Stomach (tissue), 9 donors: ENCODE measurements around the gene HMG20A. TPM values are rescaled to one million over a fixed set of nuclear protein-coding genes. Genes with fewer than 3 reads are reported as not detected.

Experiments used
- DNase-seq, 2 donors: peaks; one replicate each; pipeline versions ENCODE4 v3.0.0 to v3.0.0-alpha.2; 2013 to 2019
- H3K27ac ChIP-seq, 5 donors: fragments of 200-600 bp in 4 of 5; sonication (generic) in 4 of 5; one replicate each; pipeline ENCODE4 v1.5.1; 2013 to 2019; ENCODE audit warnings: mild to moderate bottlenecking in 1 of 5, moderate library complexity in 1 of 5
- H3K27me3 ChIP-seq, 3 donors: fragments of 200-600 bp; sonication (generic); one replicate each; pipeline ENCODE4 v1.5.1; 2017 to 2019; ENCODE audit warnings: mixed run types in 1 of 3
- H3K36me3 ChIP-seq, 4 donors: fragments of 200-600 bp; sonication (generic); 1 replicate in 3 of 4; 2 replicates in 1 of 4; pipeline ENCODE4 v1.5.1; 2016 to 2019
- H3K4me1 ChIP-seq, 4 donors: fragments of 200-600 bp; sonication (generic); one replicate each; pipeline ENCODE4 v1.5.1; 2016 to 2019
- H3K4me3 ChIP-seq, 4 donors: fragments of 200-600 bp; sonication (generic) in 3 of 4; one replicate each; pipeline ENCODE4 v1.5.1; 2016 to 2019; ENCODE audit warnings: mild to moderate bottlenecking in 1 of 4
- H3K9me3 ChIP-seq, 4 donors: fragments of 200-600 bp; sonication (generic); one replicate each; pipeline ENCODE4 v1.5.1; 2016 to 2019
- CTCF ChIP-seq, 7 experiments: fragments of 450-650 bp in 4 of 7; fragments of 200-600 bp in 3 of 7; sonication (generic) in 3 of 7; IDR thresholded peaks; one replicate each; pipeline ENCODE4 v1.5.1; 2016 to 2019; ENCODE audit warnings: antibody characterized with exemption in 7 of 7, control low read depth in 2 of 7, mild to moderate bottlenecking in 1 of 7
- EP300 ChIP-seq: sonication (generic); formaldehyde crosslinking; IDR thresholded peaks from one replicate; pipeline ENCODE4 v1.6.1; 2017; ENCODE audit warnings: antibody characterized with exemption
- POLR2A ChIP-seq, 4 donors: fragments of 450-650 bp; IDR thresholded peaks; one replicate each; pipeline ENCODE4 v1.6.1; 2016; ENCODE audit warnings: antibody characterized with exemption in 4 of 4, control low read depth in 2 of 4, mild to moderate bottlenecking in 1 of 4, moderate library complexity in 1 of 4
- POLR2AphosphoS5 ChIP-seq, 3 donors: sonication (generic); formaldehyde crosslinking; IDR thresholded peaks; one replicate each; pipeline ENCODE4 v1.6.1; 2016; ENCODE audit warnings: antibody characterized with exemption in 3 of 3
- WGBS, 5 donors: extraction: QIAGEN DNeasy Blood & Tissue Kit in 3 of 5; methylation state at CpG; one replicate each; pipeline versions ENCODE4 v1.1.5 to v1.1.7; 2013 to 2018; 5-methylcytosine and 5-hydroxymethylcytosine counted together
- intact Hi-C: fragments of 100-400 bp; cut with DNase I; formaldehyde crosslinking; loops from one replicate; pipeline ENCODE4 v1.15.1; 2023; ENCODE audit warnings: low total_unique reads
- polyA plus RNA-seq, 3 donors: library from polyadenylated mRNA; stranded (reverse); fragments of 200-250 nt; gene quantifications; one replicate each; pipeline ENCODE4 v1.2.3, GENCODE V29; 2013
- total RNA-seq, 5 donors: library from RNA; depleted of rRNA; stranded (reverse); fragments of >200 nt; gene quantifications; one replicate each; pipeline versions ENCODE4 v1.1.0 to v1.2.3, GENCODE V29; 2014 to 2016
- donor health status: healthy with polysubstance abuse.
- donor health status: Bipolar disorder and iron deficiency.
- donor health status: healthy.

The HMG20A gene
- total and polyA plus RNA-seq, 8 donors: 8.1 to 51.8 (median 22.6) TPM

DNA sequence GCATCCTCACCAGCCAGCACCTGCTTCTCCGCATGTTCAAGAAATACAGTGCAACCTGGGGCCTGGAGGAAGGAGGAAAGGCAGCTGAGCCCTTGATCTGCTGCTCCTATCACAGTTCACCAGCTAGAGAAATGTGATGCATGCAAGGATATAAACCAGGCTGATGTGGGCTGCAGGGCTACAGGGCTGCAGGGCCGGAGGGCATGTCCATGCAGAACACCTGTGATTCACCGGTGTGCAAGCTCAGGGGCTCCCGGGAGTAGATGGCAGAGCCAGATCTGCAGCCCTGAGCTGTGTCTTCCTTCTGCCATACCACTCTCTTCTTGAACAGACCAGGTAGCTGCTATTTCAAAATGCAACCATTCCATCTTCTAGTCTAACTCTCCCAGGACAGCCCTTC, 84.9 kb downstream of the HMG20A start:
- 75 to 96% (median 82%) methylated on average over 4 of the region's 4 CpGs for WGBS, 5 donors
- TF ChIP-seq POLR2AphosphoS5 (IDR thresholded peaks at IDR 0.05): no peak
- no peak for TF ChIP-seq POLR2A (IDR thresholded peaks at IDR 0.05)
- H3K27me3 ChIP-seq: no peaks in the 10 kb centered on the region
- peaks cover 29 to 41% (median 38%) of the 10 kb centered on the region in 4 donors for H3K4me1 ChIP-seq
- H3K27ac ChIP-seq: no peak overlapping the region
- H3K9me3 ChIP-seq: no peaks in the 10 kb centered on the region
- H3K4me3 ChIP-seq: no peak overlapping the region
- no peaks in the 10 kb centered on the region for H3K36me3 ChIP-seq
- DNase-seq: no peak
- intact Hi-C loops: no loop called here

GRCh38 chr15:77506311-77507142, 85.8 kb downstream of the HMG20A start:
- TF ChIP-seq POLR2A (IDR thresholded peaks at IDR 0.05): no peak
- peak in 2 of 3 donors; percentile 12 to 14 for TF ChIP-seq POLR2AphosphoS5 (IDR thresholded peaks at IDR 0.05)
- no peak for TF ChIP-seq EP300
- DNase-seq: peak; percentile 61 to 83
- intact Hi-C loops: no loop called here
- Histone ChIP-seq H3K9me3 (no peaks in the 10 kb centered on the region), H3K27ac (peak overlapping the region; percentile 75 to 90 (median 85)), H3K4me1 (peaks cover 29 to 41% (median 38%) of the 10 kb centered on the region in 4 donors), H3K36me3 (no peaks in the 10 kb centered on the region), H3K27me3 (no peaks in the 10 kb centered on the region), H3K4me3 (peak overlapping the region in 1 of 4 donors; percentile 6)
- 38 to 45% (median 42%) methylated on average over 20 of the region's 20 CpGs for WGBS, 5 donors

GRCh38 chr15:77507143-77507897, 86.6 kb downstream of the HMG20A start:
- Histone ChIP-seq H3K27ac (peak overlapping the region; percentile 75 to 90 (median 85)), H3K4me1 (peaks cover 29 to 41% (median 38%) of the 10 kb centered on the region in 4 donors), H3K27me3 (no peaks in the 10 kb centered on the region), H3K36me3 (no peaks in the 10 kb centered on the region), H3K4me3 (peak overlapping the region in 1 of 4 donors; percentile 12), H3K9me3 (no peaks in the 10 kb centered on the region)
- intact Hi-C loops: no loop called here
- 23 to 31% (median 25%) methylated on average over 10 of the region's 10 CpGs for WGBS, 5 donors
- DNase-seq: peak; percentile 80 to 85
- TF ChIP-seq CTCF (IDR thresholded peaks at IDR 0.05) (no peak), EP300 (no peak), POLR2AphosphoS5 (IDR thresholded peaks at IDR 0.05) (peak in 2 of 3 donors; percentile 14 to 17)

GRCh38 chr15:77507911-77508310, 87.2 kb downstream of the HMG20A start:
- WGBS, 5 donors: 21 to 46% (median 29%) methylated on average over 2 to 6 of the region's 6 CpGs
- no peaks in the 10 kb centered on the region for H3K9me3 ChIP-seq
- H3K27me3 ChIP-seq: no peaks in the 10 kb centered on the region
- TF ChIP-seq POLR2AphosphoS5 (IDR thresholded peaks at IDR 0.05) (peak in 2 of 3 donors; percentile 56 to 62), EP300 (no peak)
- H3K4me1 ChIP-seq: peaks cover 29 to 41% (median 38%) of the 10 kb centered on the region in 4 donors
- H3K36me3 ChIP-seq: no peaks in the 10 kb centered on the region
- no peak overlapping the region for H3K4me3 ChIP-seq
- peak; percentile 57 to 86 for DNase-seq
- H3K27ac ChIP-seq: peak overlapping the region; percentile 75 to 90 (median 85)
- intact Hi-C loops: no loop called here

DNA sequence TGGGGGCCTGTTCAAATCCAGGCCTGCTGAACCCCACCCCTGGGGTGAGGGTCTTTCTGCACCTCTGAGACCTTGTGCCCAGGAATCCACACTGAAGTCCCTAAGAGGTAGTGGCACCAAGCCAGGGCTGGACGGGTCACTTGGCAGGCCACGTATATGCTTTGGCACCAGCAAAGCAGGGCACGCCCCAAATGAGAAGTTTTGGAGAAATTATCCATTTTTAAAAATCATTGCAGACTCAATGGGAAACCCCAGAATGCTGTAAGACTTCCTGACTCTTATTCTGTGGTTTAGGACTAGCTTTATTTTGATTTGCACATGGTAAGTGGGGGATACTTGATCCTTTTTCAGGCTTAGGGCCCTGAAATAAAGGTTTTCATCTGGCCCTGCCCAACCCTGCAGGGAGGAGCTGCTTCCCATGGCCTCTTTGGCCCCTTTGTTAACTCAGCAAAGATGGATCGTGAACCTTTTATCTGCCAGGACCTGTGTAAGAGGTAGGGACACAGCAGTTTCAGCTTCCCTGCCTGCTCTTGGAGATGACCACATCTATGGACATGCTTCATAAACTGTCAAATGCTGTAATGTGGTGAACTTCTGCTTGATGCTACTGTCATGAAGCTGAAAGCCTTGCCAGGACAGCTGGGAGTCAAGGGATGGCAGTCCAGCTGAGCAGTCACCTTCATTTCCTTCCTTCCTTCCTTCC, 88.0 kb downstream of the HMG20A start:
- WGBS, 5 donors: 26 to 46% (median 36%) methylated on average over 4 of the region's 4 CpGs
- no peak for TF ChIP-seq POLR2A (IDR thresholded peaks at IDR 0.05)
- no peak for TF ChIP-seq CTCF (IDR thresholded peaks at IDR 0.05)
- no peak for TF ChIP-seq POLR2AphosphoS5 (IDR thresholded peaks at IDR 0.05)
- TF ChIP-seq EP300: no peak
- intact Hi-C loops: no loop called here
- H3K36me3 ChIP-seq: no peaks in the 10 kb centered on the region
- no peaks in the 10 kb centered on the region for H3K9me3 ChIP-seq
- H3K4me3 ChIP-seq: no peak overlapping the region
- H3K4me1 ChIP-seq: peaks cover 29 to 41% (median 38%) of the 10 kb centered on the region in 4 donors
- no peaks in the 10 kb centered on the region for H3K27me3 ChIP-seq
- peak; percentile 41 to 73 for DNase-seq
- H3K27ac ChIP-seq: peak overlapping the region; percentile 75 to 90 (median 85)
